H9 (cell line): ENCODE results near the gene LMNTD2. TPM values are rescaled to one million over a fixed set of nuclear protein-coding genes. Genes with fewer than 3 reads are reported as not detected.
A peak's percentile ranks its signal among the peaks of the same experiment; 100 is the strongest.

Experiments
- DNase-seq: peaks from one replicate; pipeline ENCODE4 v3.0.0-alpha.2; 2017
- H2AFZ ChIP-seq: one replicate; pipeline ENCODE4 v1.6.1; 2013; ENCODE audit warnings: mild to moderate bottlenecking, low read length, control low read depth, moderate library complexity
- H2AK5ac ChIP-seq: 2 replicates; pipeline ENCODE4 v1.6.1; 2013; ENCODE audit warnings: low read length, control low read depth, mixed read lengths; ENCODE audit not compliant: insufficient read length
- H2BK120ac ChIP-seq: one replicate; pipeline ENCODE4 v1.6.1; 2013; ENCODE audit warnings: low read depth, mild to moderate bottlenecking, low read length, control low read depth, inconsistent platforms; ENCODE audit not compliant: poor library complexity, severe bottlenecking
- H2BK12ac ChIP-seq: 2 replicates; pipeline ENCODE4 v1.6.1; 2013; ENCODE audit warnings: low read length, control low read depth, mixed read lengths, low read depth; ENCODE audit not compliant: insufficient read length
- H2BK15ac ChIP-seq: 2 replicates; pipeline ENCODE4 v1.6.1; 2013; ENCODE audit warnings: low read depth, low read length, control low read depth
- H2BK20ac ChIP-seq: one replicate; pipeline ENCODE4 v1.6.1; 2013; ENCODE audit warnings: low read depth, mild to moderate bottlenecking, low read length, control low read depth, inconsistent platforms; ENCODE audit not compliant: poor library complexity, severe bottlenecking
- H2BK5ac ChIP-seq: 2 replicates; pipeline ENCODE4 v1.6.1; 2013; ENCODE audit warnings: low read length, control low read depth, mixed read lengths; ENCODE audit not compliant: insufficient read length
- H3K14ac ChIP-seq: 2 replicates; pipeline ENCODE4 v1.6.1; 2013; ENCODE audit warnings: low read length, control low read depth; ENCODE audit not compliant: insufficient read depth
- H3K18ac ChIP-seq: 2 replicates; pipeline ENCODE4 v1.6.1; 2013; ENCODE audit warnings: low read depth, mild to moderate bottlenecking, mixed read lengths, low read length, control low read depth; ENCODE audit not compliant: insufficient read length
- H3K23ac ChIP-seq: 2 replicates; pipeline ENCODE4 v1.6.1; 2013; ENCODE audit warnings: low read length, control low read depth, mixed read lengths, low read depth; ENCODE audit not compliant: insufficient read length
- H3K23me2 ChIP-seq: 2 replicates; pipeline ENCODE4 v1.6.1; 2013; ENCODE audit warnings: low read depth, mild to moderate bottlenecking, mixed read lengths, low read length, control low read depth; ENCODE audit not compliant: insufficient read length, poor library complexity, severe bottlenecking
- H3K27ac ChIP-seq: 2 replicates; pipeline ENCODE4 v1.5.1; 2013; ENCODE audit warnings: low read length, control low read depth, mixed read lengths, low read depth; ENCODE audit not compliant: insufficient read length
- H3K27me3 ChIP-seq: 2 replicates; pipeline ENCODE4 v1.6.1; 2013; ENCODE audit warnings: low read length, control low read depth, inconsistent platforms; ENCODE audit not compliant: insufficient read depth
- H3K4ac ChIP-seq: 2 replicates; pipeline ENCODE4 v1.6.1; 2013; ENCODE audit warnings: low read depth, mild to moderate bottlenecking, control low read depth, inconsistent platforms, low read length, moderate library complexity
- H3K4me1 ChIP-seq: 2 replicates; pipeline ENCODE4 v1.6.1; 2013; ENCODE audit warnings: low read length, control low read depth, inconsistent platforms; ENCODE audit not compliant: insufficient read depth
- H3K4me2 ChIP-seq: 2 replicates; pipeline ENCODE4 v1.6.1; 2013; ENCODE audit warnings: low read length, control low read depth, mixed read lengths; ENCODE audit not compliant: insufficient read length, insufficient read depth
- H3K56ac ChIP-seq: 2 replicates; pipeline ENCODE4 v1.6.1; 2013; ENCODE audit warnings: low read depth, mild to moderate bottlenecking, mixed read lengths, low read length, control low read depth; ENCODE audit not compliant: insufficient read length
- H3K79me1 ChIP-seq: 2 replicates; pipeline ENCODE4 v1.6.1; 2013; ENCODE audit warnings: low read depth, mild to moderate bottlenecking, moderate library complexity, low read length, control low read depth, inconsistent platforms; ENCODE audit not compliant: insufficient read depth, poor library complexity, severe bottlenecking
- H3K79me2 ChIP-seq: 2 replicates; pipeline ENCODE4 v1.6.1; 2013; ENCODE audit warnings: low read length, control low read depth, inconsistent platforms; ENCODE audit not compliant: insufficient read depth
- H3K9ac ChIP-seq: 2 replicates; pipeline ENCODE4 v1.6.1; 2013; ENCODE audit warnings: low read length, control low read depth, mixed read lengths; ENCODE audit not compliant: insufficient read length; ENCODE audit errors: extremely low read depth
- H3K9me3 ChIP-seq: one replicate; pipeline ENCODE4 v1.6.1; 2013; ENCODE audit warnings: low read depth, low read length, inconsistent platforms; ENCODE audit not compliant: control insufficient read depth
- H3T11ph ChIP-seq: one replicate; pipeline ENCODE4 v1.6.1; 2013; ENCODE audit warnings: mild to moderate bottlenecking, low read length, control low read depth, inconsistent platforms
- H4K20me1 ChIP-seq: one replicate; pipeline ENCODE4 v1.6.1; 2013; ENCODE audit not compliant: control insufficient read depth, insufficient read length, insufficient read depth
- H4K5ac ChIP-seq: 2 replicates; pipeline ENCODE4 v1.6.1; 2013; ENCODE audit warnings: low read depth, mild to moderate bottlenecking, mixed read lengths, low read length, control low read depth; ENCODE audit not compliant: insufficient read length
- H4K8ac ChIP-seq: replicated peaks from 2 replicates; pipeline ENCODE4 v1.6.1; 2013; ENCODE audit warnings: low read length, control low read depth, mixed read lengths, low read depth; ENCODE audit not compliant: insufficient read length
- H4K91ac ChIP-seq: 2 replicates; pipeline ENCODE4 v1.6.1; 2013; ENCODE audit warnings: low read depth, mild to moderate bottlenecking, moderate library complexity, mixed read lengths, low read length, control low read depth; ENCODE audit not compliant: insufficient read length
- H3K27ac Mint-ChIP-seq, 3 experiments: 2 replicates in 2 of 3; 3 replicates in 1 of 3; pipeline ENCODE4 v1.8.0; 2020 to 2021; ENCODE audit warnings: mixed read lengths in 3 of 3, mild to moderate bottlenecking in 1 of 3, moderate library complexity in 1 of 3
- H3K27me3 Mint-ChIP-seq: 2 replicates; pipeline ENCODE4 v1.8.0; 2021; ENCODE audit warnings: low read depth, mild to moderate bottlenecking, moderate library complexity, mixed read lengths
- H3K36me3 Mint-ChIP-seq, 3 experiments: 2 replicates in 2 of 3; 3 replicates in 1 of 3; pipeline ENCODE4 v1.8.0; 2020 to 2021; ENCODE audit warnings: low read depth in 3 of 3, mixed read lengths in 3 of 3; ENCODE audit not compliant: insufficient read depth in 1 of 3
- H3K4me1 Mint-ChIP-seq, 2 experiments: 2 replicates each; pipeline ENCODE4 v1.8.0; 2020; ENCODE audit warnings: mixed read lengths in 2 of 2
- H3K4me3 Mint-ChIP-seq, 2 experiments: 2 replicates in 1 of 2; 3 replicates in 1 of 2; pipeline ENCODE4 v1.8.0; 2020 to 2021; ENCODE audit warnings: mild to moderate bottlenecking in 2 of 2, mixed read lengths in 2 of 2, moderate library complexity in 1 of 2
- H3K9me3 Mint-ChIP-seq, 2 experiments: 2 replicates in 1 of 2; 3 replicates in 1 of 2; pipeline ENCODE4 v1.8.0; 2020; ENCODE audit warnings: mild to moderate bottlenecking in 2 of 2, mixed read lengths in 2 of 2, moderate library complexity in 1 of 2
- CTCF ChIP-seq: fragments of 200-600 bp; sonication (generic); conservative IDR thresholded peaks from 3 replicates; pipeline ENCODE4 v1.8.0; 2021; ENCODE audit warnings: antibody characterized with exemption, mild to moderate bottlenecking
- WGBS: extraction: QIAGEN DNeasy Blood & Tissue Kit; methylation state at CpG from one replicate; pipeline ENCODE4 v1.1.7; 2013; ENCODE audit warnings: missing lambda C conversion rate, low lambda C conversion rate, mixed read lengths; ENCODE audit not compliant: insufficient read length; ENCODE audit errors: extremely low coverage; 5-methylcytosine and 5-hydroxymethylcytosine counted together
- total RNA-seq: library from RNA; stranded (reverse); gene quantifications from 2 replicates; pipeline ENCODE4 v1.2.1, GENCODE V29; 2021

Gene LMNTD2
- total RNA-seq, 1 experiment from 2014 or later, result 4.7 TPM

- Histone ChIP-seq H3K14ac (no peak overlapping the region; the same call in 1 of the 2 replicates), H3K9me3 (no peaks in the 10 kb centered on the region), H3T11ph (no peak overlapping the region), H3K9ac (no peak overlapping the region), H2AFZ (no peak overlapping the region), H3K18ac (no peak overlapping the region), H2BK5ac (no peak overlapping the region), H2BK120ac (no peak overlapping the region), H4K20me1 (no peaks in the 10 kb centered on the region), H3K56ac (no peak overlapping the region), H3K4me1 (no peaks in the 10 kb centered on the region), H3K23ac (no peak overlapping the region), H3K79me1 (no peaks in the 10 kb centered on the region), H4K5ac (no peak overlapping the region), H2BK12ac (no peak overlapping the region), H3K23me2 (no peaks in the 10 kb centered on the region), H4K91ac (no peak overlapping the region), H4K8ac (no peak overlapping the region), H3K27ac (no peak overlapping the region), H3K79me2 (no peaks in the 10 kb centered on the region), H3K27me3 (no peaks in the 10 kb centered on the region), H2AK5ac (no peak overlapping the region), H2BK20ac (no peak overlapping the region), H2BK15ac (no peak overlapping the region), H3K4ac (no peak overlapping the region), H3K4me2 (no peak overlapping the region)
- Mint-ChIP-seq H3K9me3 (no peaks in the 10 kb centered on the region; a peak in 1 of 5 replicates), H3K27me3 (0 out of 2 replicates have a peak, but pooled peaks cover 2% of the 10 kb centered on the region), H3K4me3 (no peak overlapping the region; a peak in 2 of 5 replicates), H3K36me3 (peaks cover 52 to 84% (median 79%) of the 10 kb centered on the region in 3 experiments), H3K4me1 (no peaks in the 10 kb centered on the region), H3K27ac (peak overlapping the region; percentile 90 to 93 (median 91); a peak in 5 of 7 replicates)
- TF ChIP-seq CTCF, result peak; percentile 62
- WGBS, result no CpG with 5 or more reads among the region's 29 CpGs
- peak; percentile 69 for DNase-seq
Measured at GRCh38 chr11:597166-597725, 36.7 kb upstream of the LMNTD2 start.
